Keratinocyte (primary cell): ENCODE data around the gene KLHL6. TPM values are rescaled to one million over a fixed set of nuclear protein-coding genes. Genes with fewer than 3 reads are reported as not detected.

Experiments used
- DNase-seq: peaks from one replicate; pipeline ENCODE4 v3.0.0-alpha.2; 2011; ENCODE audit warnings: low read depth, missing footprints, low spot score
- FAIRE-seq: peaks from 2 replicates; lab custom pipeline; 2011; peaks lifted over from hg19 to GRCh38; lab: Jason Lieb, UNC
- H2AFZ ChIP-seq: 2 replicates; pipeline ENCODE4 v1.6.0; 2012; ENCODE audit warnings: low read length, control low read depth, inconsistent platforms; ENCODE audit not compliant: control insufficient read depth
- H3K27ac ChIP-seq: 2 replicates; pipeline ENCODE4 v1.5.1; 2011; ENCODE audit warnings: low read length; ENCODE audit not compliant: control insufficient read depth, insufficient read depth
- H3K27me3 ChIP-seq: 3 replicates; pipeline ENCODE4 v1.6.0; 2011; ENCODE audit warnings: low read length; ENCODE audit not compliant: control insufficient read depth, insufficient read depth; ENCODE audit errors: extremely low read depth
- H3K36me3 ChIP-seq, 2 experiments: 2 replicates in 1 of 2; 3 replicates in 1 of 2; pipeline ENCODE4 v1.5.1; 2011; ENCODE audit warnings: low read length in 2 of 2, mild to moderate bottlenecking in 1 of 2; ENCODE audit not compliant: control insufficient read depth in 2 of 2, insufficient read depth in 2 of 2; ENCODE audit errors: extremely low read depth in 1 of 2
- H3K4me1 ChIP-seq: 3 replicates; pipeline ENCODE4 v1.5.1; 2011; ENCODE audit warnings: low read length; ENCODE audit not compliant: control insufficient read depth, insufficient read depth; ENCODE audit errors: extremely low read depth
- H3K4me2 ChIP-seq: 3 replicates; pipeline ENCODE4 v1.6.0; 2011; ENCODE audit warnings: low read depth, low read length; ENCODE audit not compliant: control insufficient read depth, insufficient read depth; ENCODE audit errors: extremely low read depth
- H3K4me3 ChIP-seq, 3 experiments: fragments of 200-600 bp in 1 of 3; sonication (generic) in 1 of 3; 2 replicates in 2 of 3; 3 replicates in 1 of 3; pipeline ENCODE4 v1.5.1; 2011 to 2016; ENCODE audit warnings: low read length in 3 of 3, mild to moderate bottlenecking in 3 of 3, control low read depth in 2 of 3, inconsistent platforms in 1 of 3, low read depth in 1 of 3, mixed read lengths in 1 of 3, mixed run types in 1 of 3, moderate library complexity in 1 of 3; ENCODE audit not compliant: control insufficient read depth in 2 of 3, insufficient read depth in 2 of 3; ENCODE audit errors: extremely low read depth in 1 of 3
- H3K79me2 ChIP-seq: 2 replicates; pipeline ENCODE4 v1.6.0; 2012; ENCODE audit warnings: low read length; ENCODE audit not compliant: control insufficient read depth, insufficient read depth
- H3K9ac ChIP-seq: 3 replicates; pipeline ENCODE4 v1.6.0; 2011; ENCODE audit warnings: low read length; ENCODE audit not compliant: control insufficient read depth, insufficient read depth; ENCODE audit errors: extremely low read depth
- H3K9me1 ChIP-seq: 3 replicates; pipeline ENCODE4 v1.6.0; 2011; ENCODE audit warnings: low read length; ENCODE audit not compliant: control insufficient read depth, insufficient read depth; ENCODE audit errors: extremely low read depth
- H3K9me3 ChIP-seq: 2 replicates; pipeline ENCODE4 v1.5.1; 2012; ENCODE audit warnings: low read depth, low read length; ENCODE audit not compliant: control insufficient read depth
- H4K20me1 ChIP-seq: 3 replicates; pipeline ENCODE4 v1.6.0; 2011; ENCODE audit warnings: low read length; ENCODE audit not compliant: control insufficient read depth, insufficient read depth; ENCODE audit errors: extremely low read depth
- EZH2 ChIP-seq: IDR thresholded peaks from one replicate; pipeline ENCODE4 v1.6.1; 2012; ENCODE audit warnings: inconsistent platforms, mild to moderate bottlenecking, low read length, moderate library complexity
- dilution Hi-C: fragments of 300-500 bp; cut with MboI; formaldehyde crosslinking; loops from one replicate; pipeline ENCODE4 v1.7.0; 2020; ENCODE audit warnings: low sequenced_read_pairs; ENCODE audit not compliant: extremely low pct_ligation_motif_present
- polyA plus RNA-seq, 5 experiments: library from polyadenylated mRNA; depleted of rRNA in 3 of 5; stranded (reverse) in 3 of 5; stranded (forward) in 1 of 5; unstranded in 1 of 5; fragments of >200 nt; gene quantifications; 1 replicate in 1 of 5; 2 replicates in 3 of 5; 3 replicates in 1 of 5; pipeline versions ENCODE4 v1.2.1 to v1.2.3, GENCODE V29; 2011 to 2012; ENCODE audit warnings: missing spikeins in 2 of 5, low read depth in 1 of 5, low replicate concordance in 1 of 5
- TF ChIP-seq, protein P1 (sequence below), 3 experiments: IDR thresholded peaks in 1 of 3; conservative IDR thresholded peaks in 1 of 3; optimal IDR thresholded peaks in 1 of 3; 2 replicates in 2 of 3; 3 replicates in 1 of 3; pipeline versions ENCODE3 to v1.5.1; 2011; ENCODE audit warnings: low read length in 3 of 3, mild to moderate bottlenecking in 3 of 3, moderate library complexity in 2 of 3, control low read depth in 1 of 3, inconsistent platforms in 1 of 3; ENCODE audit not compliant: insufficient read depth in 2 of 3; ENCODE audit errors: extremely low read depth in 1 of 3

Gene KLHL6
- polyA plus RNA-seq, 1 donor (not counting 4 experiments of a cell fraction or from before 2014, with no cell fraction given): 0.10 TPM

DNA sequence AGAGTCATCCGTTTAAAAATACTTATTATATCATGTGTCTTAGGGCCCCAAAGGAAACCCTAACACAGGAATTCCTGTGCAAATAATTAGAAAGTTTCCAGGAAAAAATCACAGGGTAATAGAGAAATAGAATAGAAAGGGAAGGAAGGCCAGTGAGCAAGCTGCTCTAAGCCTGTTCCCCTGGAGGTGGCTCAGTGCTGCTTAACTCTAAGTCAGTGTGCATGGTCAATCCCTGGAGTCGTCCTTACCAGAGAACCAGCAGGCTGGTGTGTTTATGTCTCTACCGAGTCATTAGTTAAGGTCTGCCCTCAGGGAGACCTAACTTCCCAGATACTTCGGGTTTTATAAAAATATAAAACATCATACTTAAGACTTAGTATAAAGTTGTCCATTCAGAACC is 106.1 kb downstream of the KLHL6 start:
- Histone ChIP-seq H3K9me3 (no peaks in the 10 kb centered on the region), H3K27ac (no peak overlapping the region), H3K9ac (no peak overlapping the region), H3K79me2 (no peaks in the 10 kb centered on the region), H2AFZ (no peak overlapping the region), H3K4me3 (no peak overlapping the region), H3K9me1 (no peaks in the 10 kb centered on the region), H3K4me2 (no peak overlapping the region), H3K4me1 (peaks cover 5% of the 10 kb centered on the region), H3K36me3 (no peaks in the 10 kb centered on the region), H4K20me1 (no peaks in the 10 kb centered on the region), H3K27me3 (no peaks in the 10 kb centered on the region)
- TF ChIP-seq, protein P1, sequence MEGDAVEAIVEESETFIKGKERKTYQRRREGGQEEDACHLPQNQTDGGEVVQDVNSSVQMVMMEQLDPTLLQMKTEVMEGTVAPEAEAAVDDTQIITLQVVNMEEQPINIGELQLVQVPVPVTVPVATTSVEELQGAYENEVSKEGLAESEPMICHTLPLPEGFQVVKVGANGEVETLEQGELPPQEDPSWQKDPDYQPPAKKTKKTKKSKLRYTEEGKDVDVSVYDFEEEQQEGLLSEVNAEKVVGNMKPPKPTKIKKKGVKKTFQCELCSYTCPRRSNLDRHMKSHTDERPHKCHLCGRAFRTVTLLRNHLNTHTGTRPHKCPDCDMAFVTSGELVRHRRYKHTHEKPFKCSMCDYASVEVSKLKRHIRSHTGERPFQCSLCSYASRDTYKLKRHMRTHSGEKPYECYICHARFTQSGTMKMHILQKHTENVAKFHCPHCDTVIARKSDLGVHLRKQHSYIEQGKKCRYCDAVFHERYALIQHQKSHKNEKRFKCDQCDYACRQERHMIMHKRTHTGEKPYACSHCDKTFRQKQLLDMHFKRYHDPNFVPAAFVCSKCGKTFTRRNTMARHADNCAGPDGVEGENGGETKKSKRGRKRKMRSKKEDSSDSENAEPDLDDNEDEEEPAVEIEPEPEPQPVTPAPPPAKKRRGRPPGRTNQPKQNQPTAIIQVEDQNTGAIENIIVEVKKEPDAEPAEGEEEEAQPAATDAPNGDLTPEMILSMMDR (optimal IDR thresholded peaks at IDR 0.05 in 1 of 3, IDR thresholded peaks at IDR 0.05 in 1 of 3, conservative IDR thresholded peaks at IDR 0.05 in 1 of 3; ENCODE audit: extremely low read depth in 1 of 3, insufficient read depth in 2 of 3, low read length in 3 of 3): no peak
- TF ChIP-seq EZH2: no peak
- dilution Hi-C loops: no loop called here
- FAIRE-seq (no peak), DNase-seq (no peak)

DNA sequence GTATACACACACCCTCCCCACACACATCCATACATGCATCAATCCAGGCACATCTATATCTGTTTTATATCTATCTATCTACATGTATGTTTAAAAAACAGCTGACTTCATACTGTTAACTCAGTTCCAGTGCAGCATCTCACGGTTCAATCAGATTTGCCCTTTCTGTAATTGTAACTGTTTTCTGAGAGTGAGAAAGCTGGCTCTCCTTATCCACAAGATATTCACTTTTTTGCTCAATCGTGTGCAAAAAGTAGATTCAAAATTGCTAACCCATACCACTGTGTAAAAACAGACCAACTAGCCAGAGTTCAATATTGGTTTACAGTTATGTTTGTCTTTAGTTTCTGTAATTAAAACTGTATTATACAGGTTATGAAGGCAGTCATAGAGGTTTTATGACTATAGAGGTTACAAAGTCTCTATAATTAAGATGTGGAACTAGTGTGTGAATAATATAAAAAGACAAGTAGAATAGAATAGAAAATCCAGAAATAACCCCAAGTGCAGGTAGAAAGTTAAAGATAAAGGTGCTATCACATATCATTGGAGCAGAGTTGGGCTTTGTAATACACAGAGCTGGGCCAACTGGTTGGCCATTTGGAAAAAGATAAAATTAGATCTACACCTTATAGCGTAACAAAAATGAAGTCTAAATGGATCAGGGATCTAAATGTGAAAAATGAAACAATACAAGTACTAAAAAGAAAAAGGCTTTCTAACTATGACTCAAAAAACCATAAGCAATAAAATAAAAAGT is 107.0 kb downstream of the KLHL6 start:
- Histone ChIP-seq H3K79me2 (no peaks in the 10 kb centered on the region), H2AFZ (no peak overlapping the region), H3K9ac (no peak overlapping the region), H3K27ac (no peak overlapping the region), H3K36me3 (no peaks in the 10 kb centered on the region), H3K9me3 (peaks cover 2% of the 10 kb centered on the region), H3K4me2 (peak overlapping the region; percentile 94), H3K27me3 (no peaks in the 10 kb centered on the region), H3K4me3 (no peak overlapping the region), H3K9me1 (no peaks in the 10 kb centered on the region), H4K20me1 (no peaks in the 10 kb centered on the region), H3K4me1 (peaks cover 5% of the 10 kb centered on the region)
- TF ChIP-seq, protein P1 (optimal IDR thresholded peaks at IDR 0.05 in 1 of 3, IDR thresholded peaks at IDR 0.05 in 1 of 3, conservative IDR thresholded peaks at IDR 0.05 in 1 of 3; ENCODE audit: extremely low read depth in 1 of 3, insufficient read depth in 2 of 3, low read length in 3 of 3): no peak
- TF ChIP-seq EZH2: no peak
- no peak for FAIRE-seq
- DNase-seq: no peak
- dilution Hi-C loops: no loop called here
